ENCODE measurements around the gene SLC48A1. TPM values are rescaled to one million over a fixed set of nuclear protein-coding genes. Genes with fewer than 3 reads are reported as not detected.

The SLC48A1 gene
- polyA plus RNA-seq, 1 donor from 2014 or later: 8.0 TPM

GRCh38 chr12:47786662-47787280 is 13.7 kb downstream of the SLC48A1 start:
- Histone ChIP-seq H3K36me3 (ENCODE audit: insufficient read depth, low read length) (peaks cover 18% of the 10 kb centered on the region), H3F3A (ENCODE audit: insufficient read depth, low read length, poor library complexity, severe bottlenecking) (no peaks in the 10 kb centered on the region), H3K9ac (ENCODE audit: low read length) (no peak overlapping the region), H3K79me2 (replicated peaks; ENCODE audit: insufficient read depth, low read length) (no peaks in the 10 kb centered on the region), H3K27me3 (ENCODE audit: insufficient read depth, low read depth, low read length) (no peaks in the 10 kb centered on the region), H4K20me1 (ENCODE audit: insufficient read depth) (no peaks in the 10 kb centered on the region), H2AFZ (ENCODE audit: low read depth, low read length) (no peak overlapping the region), H3K4me3 (ENCODE audit: low read length) (no peak overlapping the region), H3K27ac (ENCODE audit: low read length) (no peak overlapping the region), H3K9me3 (ENCODE audit: low read length) (no peaks in the 10 kb centered on the region), H3K9me2 (ENCODE audit: insufficient read depth, low read length) (no peaks in the 10 kb centered on the region), H3K4me2 (ENCODE audit: low read length) (no peak overlapping the region)
- TF ChIP-seq EZH2 (IDR thresholded peaks at IDR 0.05; ENCODE audit: borderline replicate concordance, insufficient read depth, low read length, poor library complexity, severe bottlenecking) (no peak), SMC3 (conservative IDR thresholded peaks at IDR 0.05; ENCODE audit: poor library complexity) (no peak), CTCF (IDR thresholded peaks at IDR 0.05; ENCODE audit: poor library complexity, severe bottlenecking) (no peak), RAD21 (conservative IDR thresholded peaks at IDR 0.05) (no peak), POLR2AphosphoS5 (IDR thresholded peaks at IDR 0.05) (no peak), TAF1 (IDR thresholded peaks at IDR 0.05; ENCODE audit: low read depth) (no peak), EP300 (conservative IDR thresholded peaks at IDR 0.05; ENCODE audit: poor library complexity, severe bottlenecking) (no peak), REST (IDR thresholded peaks at IDR 0.05; ENCODE audit: borderline replicate concordance) (no peak), MXI1 (conservative IDR thresholded peaks at IDR 0.05; ENCODE audit: poor library complexity, severe bottlenecking) (no peak)

GRCh38 chr12:47787596-47788319 is 14.7 kb downstream of the SLC48A1 start:
- Histone ChIP-seq H3K27me3 (ENCODE audit: insufficient read depth, low read depth, low read length) (no peaks in the 10 kb centered on the region), H3K9me2 (ENCODE audit: insufficient read depth, low read length) (no peaks in the 10 kb centered on the region), H3K9ac (ENCODE audit: low read length) (no peak overlapping the region), H3K9me3 (ENCODE audit: low read length) (no peaks in the 10 kb centered on the region), H3K4me2 (ENCODE audit: low read length) (no peak overlapping the region), H3K79me2 (replicated peaks; ENCODE audit: insufficient read depth, low read length) (no peaks in the 10 kb centered on the region), H4K20me1 (ENCODE audit: insufficient read depth) (no peaks in the 10 kb centered on the region), H3K4me3 (ENCODE audit: low read length) (no peak overlapping the region), H2AFZ (ENCODE audit: low read depth, low read length) (no peak overlapping the region), H3F3A (ENCODE audit: insufficient read depth, low read length, poor library complexity, severe bottlenecking) (no peaks in the 10 kb centered on the region), H3K27ac (ENCODE audit: low read length) (no peak overlapping the region), H3K36me3 (ENCODE audit: insufficient read depth, low read length) (peaks cover 18% of the 10 kb centered on the region)
- no peak for TF ChIP-seq TAF1 (IDR thresholded peaks at IDR 0.05; ENCODE audit: low read depth)
- TF ChIP-seq MXI1 (conservative IDR thresholded peaks at IDR 0.05; ENCODE audit: poor library complexity, severe bottlenecking): no peak
- no peak for TF ChIP-seq EZH2 (IDR thresholded peaks at IDR 0.05; ENCODE audit: borderline replicate concordance, insufficient read depth, low read length, poor library complexity, severe bottlenecking)
- no peak for TF ChIP-seq EP300 (conservative IDR thresholded peaks at IDR 0.05; ENCODE audit: poor library complexity, severe bottlenecking)
- TF ChIP-seq REST (IDR thresholded peaks at IDR 0.05; ENCODE audit: borderline replicate concordance): no peak
- no peak for TF ChIP-seq POLR2AphosphoS5 (IDR thresholded peaks at IDR 0.05)
- no peak for TF ChIP-seq CTCF (IDR thresholded peaks at IDR 0.05; ENCODE audit: poor library complexity, severe bottlenecking)
- no peak for TF ChIP-seq SMC3 (conservative IDR thresholded peaks at IDR 0.05; ENCODE audit: poor library complexity)
- no peak for TF ChIP-seq RAD21 (conservative IDR thresholded peaks at IDR 0.05)
